HG02678 (cell line): ENCODE data around the gene DPYD.

Experiments used
- ATAC-seq: cut with Tn5 transposase; IDR thresholded peaks from one replicate; pipeline ENCODE4 v1.9.1; 2021; ENCODE audit warnings: mild to moderate bottlenecking, moderate library complexity; ENCODE audit not compliant: unreplicated experiment

Gene DPYD

GRCh38 chr1:97920832-97921571 is at the start of gene DPYD:
TSS of gene DPYD (minus strand) at chr1:97921034. CDS start at chr1:97920922, 112 bp downstream.
- peak; percentile 86 for ATAC-seq

- ATAC-seq, result no peak
These were observed 39.6 kb upstream of the DPYD start for GRCh38 chr1:97960470-97960869.

- ATAC-seq, result no peak
These were observed 26.9 kb upstream of the DPYD start for GRCh38 chr1:97947695-97948094.

GRCh38 chr1:97943354-97943753 is 22.5 kb upstream of the DPYD start:
- no peak for ATAC-seq

- no peak for ATAC-seq
These were observed 21.6 kb upstream of the DPYD start for GRCh38 chr1:97942161-97943123.

GRCh38 chr1:97938285-97938642 is 17.4 kb upstream of the DPYD start:
- no peak for ATAC-seq

- ATAC-seq, result no peak
These were observed 16.1 kb upstream of the DPYD start for GRCh38 chr1:97936976-97937375.

- ATAC-seq, result no peak
These were observed 13.7 kb upstream of the DPYD start for GRCh38 chr1:97934491-97934890.

GRCh38 chr1:97929874-97930851 is 9.3 kb upstream of the DPYD start:
- ATAC-seq, result no peak

GRCh38 chr1:97926017-97926708 is 5.3 kb upstream of the DPYD start:
- no peak for ATAC-seq

- no peak for ATAC-seq
These were observed 4.3 kb upstream of the DPYD start for GRCh38 chr1:97925151-97925550.

- ATAC-seq, result no peak
These were observed 3.0 kb upstream of the DPYD start for GRCh38 chr1:97923811-97924210.

- peak; percentile 31 for ATAC-seq
These were observed 480 bp downstream of the DPYD start for GRCh38 chr1:97920276-97920831.

- ATAC-seq, result no peak
These were observed 1.1 kb downstream of the DPYD start for GRCh38 chr1:97919585-97920261.

GRCh38 chr1:97918961-97919360 is 1.9 kb downstream of the DPYD start:
- ATAC-seq, result no peak

GRCh38 chr1:97913506-97914139 is 7.2 kb downstream of the DPYD start:
- ATAC-seq, result no peak

- ATAC-seq, result no peak
These were observed 9.3 kb downstream of the DPYD start for GRCh38 chr1:97911266-97912215.

- ATAC-seq, result no peak
These were observed 11.6 kb downstream of the DPYD start for GRCh38 chr1:97909266-97909665.
